C4-2B (cell line): ENCODE results near the gene MAGOHB.

Experiments
- CTCF ChIP-seq: fragments of 450-650 bp; conservative IDR thresholded peaks from 2 replicates; pipeline ENCODE4 v1.5.1; 2017; ENCODE audit warnings: mild to moderate bottlenecking
- ZFX ChIP-seq: fragments of 450-650 bp; IDR thresholded peaks from 2 replicates; pipeline ENCODE4 v1.6.1; 2017

GRCh38 chr12:10558301-10558700 lies 55.1 kb downstream of the MAGOHB start:
- no peak for TF ChIP-seq CTCF
- TF ChIP-seq ZFX: no peak
